HepG2 (cell line): Measurements from ENCODE around the gene CNNM3. TPM values are rescaled to one million over a fixed set of nuclear protein-coding genes. Genes with fewer than 3 reads are reported as not detected.

Experiments
- EHMT2 ChIP-seq: fragments of 200-600 bp; sonication (generic); IDR thresholded peaks from 2 replicates; pipeline ENCODE4 v1.7.0; 2017; ENCODE audit warnings: antibody characterized with exemption, low read depth, low read length, borderline replicate concordance
- FOXP4 ChIP-seq: sonication (generic); formaldehyde crosslinking; IDR thresholded peaks from 2 replicates; pipeline ENCODE4 v1.4.0; 2020; ENCODE audit warnings: missing genetic modification reagents
- HBP1 ChIP-seq: IDR thresholded peaks from 2 replicates; pipeline ENCODE4 v1.6.1; 2016; ENCODE audit warnings: low read depth, control low read depth
- KAT7 ChIP-seq: IDR thresholded peaks from 2 replicates; pipeline ENCODE4 v1.6.1; 2018; ENCODE audit warnings: borderline replicate concordance, missing compliant biosample characterization
- KAT8 ChIP-seq: IDR thresholded peaks from 2 replicates; pipeline ENCODE4 v1.6.1; 2016; ENCODE audit warnings: missing genetic modification reagents, missing compliant biosample characterization
- MBD4 ChIP-seq: IDR thresholded peaks from 2 replicates; pipeline ENCODE4 v1.6.1; 2012; ENCODE audit warnings: low read length, inconsistent platforms, borderline replicate concordance
- MLLT10 ChIP-seq: sonication (generic); formaldehyde crosslinking; IDR thresholded peaks from 2 replicates; pipeline ENCODE4 v1.4.0; 2020; ENCODE audit warnings: missing genetic modification reagents
- MTA1 ChIP-seq: sonication (generic); formaldehyde crosslinking; IDR thresholded peaks from 2 replicates; pipeline ENCODE4 v1.4.0; 2020; ENCODE audit warnings: missing genetic modification reagents, mild to moderate bottlenecking, borderline replicate concordance
- ZBTB40 ChIP-seq, 2 experiments: fragments of 450-650 bp in 1 of 2; sonication (generic) in 1 of 2; formaldehyde crosslinking in 1 of 2; IDR thresholded peaks; 2 replicates each; pipeline versions ENCODE4 v1.6.1 to v1.8.0; 2016 to 2022; ENCODE audit warnings: antibody characterized with exemption in 1 of 2, mild to moderate bottlenecking in 1 of 2, missing genetic modification reagents in 1 of 2
- ZNF276 ChIP-seq: sonication (generic); formaldehyde crosslinking; IDR thresholded peaks from 2 replicates; pipeline ENCODE4 v1.4.0; 2020; ENCODE audit warnings: mild to moderate bottlenecking, low read depth, missing genetic modification reagents
- ZNF543 ChIP-seq: sonication (generic); formaldehyde crosslinking; IDR thresholded peaks from 2 replicates; pipeline ENCODE4 v1.4.0; 2020; ENCODE audit warnings: mild to moderate bottlenecking, missing genetic modification reagents
- ZSCAN9 ChIP-seq: IDR thresholded peaks from 2 replicates; pipeline ENCODE4 v1.6.1; 2016; ENCODE audit warnings: borderline replicate concordance
- polyA plus RNA-seq, 8 experiments: library from polyadenylated mRNA; depleted of rRNA in 3 of 8; stranded (reverse) in 7 of 8; unstranded in 1 of 8; fragments of >200 nt; fragmentation: Illumina TruSeq in 4 of 8; extraction: Trizol in 4 of 8; gene quantifications; 2 replicates each; pipeline versions ENCODE4 v1.2.1 to v1.2.3, GENCODE V29; 2011 to 2016; ENCODE audit warnings: low read depth in 4 of 8, missing spikeins in 1 of 8, mixed read lengths in 1 of 8; ENCODE audit not compliant: insufficient read depth in 1 of 8
- total RNA-seq, 5 experiments: library from RNA; depleted of rRNA; stranded (reverse); fragments of >200 nt; fragmentation: Illumina TruSeq; extraction: Trizol; gene quantifications; 2 replicates each; pipeline ENCODE4 v1.2.3, GENCODE V29; 2016; ENCODE audit warnings: low read depth in 1 of 5

The CNNM3 gene
- total and polyA plus RNA-seq, 2 of the 13 experiments (the other 11 are each of a cell fraction or from before 2014, with no cell fraction given): 21.2 to 27.9 TPM

- peak; percentile 60; the same call in 1 of the 2 replicates for TF ChIP-seq FOXP4 (CRISPR knock-in tag)
- no peak for TF ChIP-seq MLLT10
- no peak for TF ChIP-seq ZBTB40 (IDR thresholded peaks at IDR 0.05)
- 0 out of 2 replicates have a peak, but pooled peaks have one; percentile 52 for TF ChIP-seq ZBTB40 (CRISPR knock-in tag; IDR thresholded peaks at IDR 0.05)
- no peak for TF ChIP-seq EHMT2
- TF ChIP-seq HBP1: 0 out of 2 replicates have a peak, but pooled peaks have one; percentile 22
- TF ChIP-seq ZNF543 (CRISPR knock-in tag): peak; percentile 93
- peak; percentile 52; the same call in 1 of the 2 replicates for TF ChIP-seq KAT7
- no peak for TF ChIP-seq MBD4
- no peak; the same call in 1 of the 2 replicates for TF ChIP-seq MTA1 (CRISPR knock-in tag)
- TF ChIP-seq ZSCAN9 (CRISPR knock-in tag): peak; percentile 39; the same call in 1 of the 2 replicates
- TF ChIP-seq ZNF276 (CRISPR knock-in tag): 0 out of 2 replicates have a peak, but pooled peaks have one; percentile 83
- peak; percentile 38; the same call in 1 of the 2 replicates for TF ChIP-seq KAT8 (CRISPR knock-in tag)
Observed at GRCh38 chr2:96816127-96816835, at the start of gene CNNM3 (continued).
